ENCODE results near the gene EEF2.
A peak's percentile ranks its signal among the peaks of the same experiment; 100 is the strongest.
"Not testable (repeated sequence)": the region's sequence is repeated elsewhere in the genome, so short reads cannot be mapped to it uniquely, and the experiment has no call there.

EEF2 gene

GRCh38 chr19:4014541-4015491 is 29.6 kb upstream of the EEF2 start:
- no peak for DNase-seq

- DNase-seq = no peak
Measured at GRCh38 chr19:4013886-4014540, 28.8 kb upstream of the EEF2 start.

GRCh38 chr19:4012975-4013634 is 27.8 kb upstream of the EEF2 start:
- no peak for DNase-seq

GRCh38 chr19:4012092-4012974 is 27.1 kb upstream of the EEF2 start:
- no peak for DNase-seq

GRCh38 chr19:4011430-4011829 is 26.2 kb upstream of the EEF2 start:
- DNase-seq = not testable (repeated sequence)

- DNase-seq = no peak
Measured at GRCh38 chr19:4010808-4011110, 25.5 kb upstream of the EEF2 start.

GRCh38 chr19:4009990-4010807 is 24.9 kb upstream of the EEF2 start:
- DNase-seq = no peak

- DNase-seq = no peak
Measured at GRCh38 chr19:4007836-4008539, 22.7 kb upstream of the EEF2 start.

GRCh38 chr19:4007021-4007835 is 22.0 kb upstream of the EEF2 start, which contains the start of gene PIAS4:
Gene PIAS4 (plus strand): TSS chr19:4007736. CDS start chr19:4007761, 25 bp downstream.
- peak; percentile 96 for DNase-seq

GRCh38 chr19:4005436-4005835 is 20.2 kb upstream of the EEF2 start:
- DNase-seq = not testable (repeated sequence)

- DNase-seq = not testable (repeated sequence)
Measured at GRCh38 chr19:4000798-4001197, 15.5 kb upstream of the EEF2 start.

- not testable (repeated sequence) for DNase-seq
Measured at GRCh38 chr19:3998667-3999412, 13.6 kb upstream of the EEF2 start.

GRCh38 chr19:3995607-3996006 is 10.3 kb upstream of the EEF2 start:
- DNase-seq = no peak

GRCh38 chr19:3990815-3991117 is 5.5 kb upstream of the EEF2 start:
- DNase-seq = no peak

- DNase-seq = peak; percentile 84
Measured at GRCh38 chr19:3987619-3988371, 2.5 kb upstream of the EEF2 start.

- peak; percentile 71 for DNase-seq
Measured at GRCh38 chr19:3986260-3987041, 1.2 kb upstream of the EEF2 start.

GRCh38 chr19:3985643-3986259 is 488 bp upstream of the EEF2 start:
- DNase-seq = no peak

GRCh38 chr19:3984584-3984907 is 717 bp downstream of the EEF2 start:
- no peak for DNase-seq

All from NCI-H1048 (cell line).